Measurements from ENCODE around the gene ITPRIPL2.

ITPRIPL2 gene

DNA sequence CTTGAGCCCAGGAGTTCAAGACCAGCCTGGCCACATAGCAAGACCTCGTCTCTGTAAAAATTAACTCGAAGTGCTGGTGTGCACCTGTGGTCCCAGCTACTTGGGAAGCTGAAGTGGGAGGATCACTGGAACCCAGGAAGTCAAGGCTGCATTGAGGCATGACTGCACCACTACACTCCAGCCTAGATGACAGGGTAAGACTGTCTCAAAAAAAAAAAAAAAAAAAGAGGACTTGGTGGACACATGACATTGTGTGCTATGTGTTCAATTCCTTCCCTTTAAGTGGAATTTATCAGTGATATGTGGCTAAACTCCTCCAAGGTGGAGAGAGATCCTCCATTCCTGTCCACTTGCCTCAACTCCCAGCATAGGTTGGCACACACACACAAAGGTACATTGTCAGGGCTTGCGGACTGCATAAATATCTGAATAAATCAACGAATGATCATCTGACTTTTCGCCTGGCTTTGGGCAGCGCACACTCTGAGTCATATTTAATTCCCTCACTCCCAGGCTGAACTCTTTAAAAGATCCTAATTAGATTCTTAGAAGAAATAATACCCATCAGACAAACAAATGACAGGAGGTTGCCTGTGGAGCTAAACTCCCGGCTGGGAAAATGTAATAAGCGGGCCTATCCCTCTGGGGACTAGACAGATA is 29.3 kb downstream of the ITPRIPL2 start:
- no peak for DNase-seq (ENCODE audit: low read depth)

- no peak for DNase-seq (ENCODE audit: low read depth)
Measured at GRCh38 chr16:19143599-19143956, 29.8 kb downstream of the ITPRIPL2 start.

- no peak for DNase-seq (ENCODE audit: low read depth)
Measured at GRCh38 chr16:19145010-19145409, 31.2 kb downstream of the ITPRIPL2 start.

DNA sequence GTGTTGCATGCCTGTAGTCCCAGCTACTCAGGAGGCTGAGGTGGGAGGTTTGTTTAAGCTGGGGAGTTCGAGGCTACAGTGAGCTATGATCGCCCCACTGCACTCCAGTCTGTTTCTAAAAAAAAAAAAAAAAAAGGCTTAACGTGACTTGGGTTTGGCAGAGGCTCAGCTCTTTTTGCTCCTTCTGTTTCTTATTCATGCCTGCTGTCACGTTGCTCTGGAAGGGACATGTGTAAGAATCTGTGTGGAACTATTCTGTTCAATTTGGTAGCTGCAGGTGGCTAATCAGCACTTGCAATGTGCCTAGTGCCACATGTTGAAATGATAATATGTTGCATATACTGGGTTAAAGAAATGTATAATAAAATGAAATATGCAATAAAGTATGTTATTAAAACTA is 33.4 kb downstream of the ITPRIPL2 start:
- DNase-seq (ENCODE audit: low read depth): no peak

DNA sequence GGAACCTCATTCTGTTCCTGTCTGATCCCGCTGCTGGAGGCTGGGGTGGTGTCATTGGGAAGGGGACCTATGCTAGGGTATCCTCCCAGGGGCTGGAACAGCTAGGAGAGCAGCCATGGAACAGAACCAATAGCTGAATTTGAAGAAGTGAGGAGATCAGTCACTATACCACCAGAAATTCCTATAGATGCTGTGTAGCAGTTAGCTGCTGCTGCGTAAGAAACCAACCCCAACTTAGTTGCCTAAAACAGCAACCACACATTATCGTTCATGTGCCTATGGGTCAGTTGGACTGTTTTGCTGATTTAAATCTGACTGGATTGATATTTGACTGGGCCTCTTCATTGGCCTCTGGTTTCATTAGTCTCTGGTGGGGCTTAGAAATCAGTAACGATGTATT is 33.9 kb downstream of the ITPRIPL2 start:
- DNase-seq (ENCODE audit: low read depth): no peak

- DNase-seq (ENCODE audit: low read depth): no peak
Measured at GRCh38 chr16:19148189-19148588, 34.4 kb downstream of the ITPRIPL2 start.

DNA sequence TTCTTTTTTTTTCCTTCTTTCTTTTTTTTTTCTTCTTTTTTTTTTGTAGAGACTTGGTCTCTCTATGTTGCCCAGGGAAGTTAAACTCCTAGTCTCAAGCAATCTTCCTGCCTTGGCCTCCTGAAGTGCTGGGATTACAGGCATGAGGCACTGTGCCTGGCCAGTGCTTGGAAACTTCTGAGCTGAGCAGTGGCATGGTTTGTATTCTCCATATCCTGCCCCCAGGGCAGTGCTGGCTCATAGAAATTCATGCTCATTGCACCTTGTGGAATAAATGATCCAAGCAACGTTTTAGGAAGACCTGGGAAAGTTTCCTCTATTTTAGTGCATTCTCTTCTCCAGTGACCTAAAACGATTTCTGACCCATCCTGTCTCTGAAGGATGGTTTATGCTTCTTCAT is 37.5 kb downstream of the ITPRIPL2 start:
- no peak for DNase-seq (ENCODE audit: low read depth)

- no peak for DNase-seq (ENCODE audit: low read depth)
Measured at GRCh38 chr16:19152042-19152441, 38.3 kb downstream of the ITPRIPL2 start.

GRCh38 chr16:19153876-19154275 is 40.1 kb downstream of the ITPRIPL2 start:
- DNase-seq (ENCODE audit: low read depth): no peak

DNA sequence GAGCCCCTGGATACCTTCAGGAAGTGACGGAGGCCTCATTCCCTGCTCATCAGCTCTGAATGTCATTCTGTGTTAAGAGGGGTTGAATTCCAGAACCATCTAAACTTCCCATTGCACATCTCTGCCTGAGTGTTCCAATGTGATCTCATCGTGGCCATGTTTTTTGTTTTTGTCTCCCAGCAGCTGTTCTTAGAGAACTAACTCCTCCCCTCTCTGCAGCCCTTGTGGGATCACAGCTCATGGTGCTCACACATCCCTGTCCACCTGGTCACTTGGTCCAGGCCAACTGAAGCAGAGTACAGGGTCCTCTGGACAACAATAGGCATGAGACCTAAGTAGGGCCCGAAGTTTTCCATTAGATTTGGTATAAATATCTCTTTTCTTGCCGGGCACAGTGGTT is 48.3 kb downstream of the ITPRIPL2 start:
- no peak for DNase-seq (ENCODE audit: low read depth)

DNA sequence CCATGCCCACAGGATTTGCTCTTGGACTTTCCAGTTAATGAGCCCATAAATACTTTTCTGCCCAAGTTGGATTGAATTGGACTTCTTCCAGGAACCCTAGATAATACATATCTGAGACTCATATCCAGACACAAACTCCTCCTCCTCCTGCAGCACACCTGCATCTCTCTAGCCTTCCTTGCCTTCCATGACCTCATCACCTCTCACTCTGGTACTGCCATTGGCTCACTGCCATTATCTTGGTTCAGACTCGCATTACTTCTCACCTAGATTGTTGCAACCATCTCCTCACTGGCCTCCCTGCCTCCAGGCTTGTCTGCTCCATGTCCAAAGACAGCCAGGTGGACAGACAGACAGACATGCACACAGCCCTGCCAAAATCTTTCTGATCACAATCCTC is 49.5 kb downstream of the ITPRIPL2 start:
- no peak for DNase-seq (ENCODE audit: low read depth)

DNA sequence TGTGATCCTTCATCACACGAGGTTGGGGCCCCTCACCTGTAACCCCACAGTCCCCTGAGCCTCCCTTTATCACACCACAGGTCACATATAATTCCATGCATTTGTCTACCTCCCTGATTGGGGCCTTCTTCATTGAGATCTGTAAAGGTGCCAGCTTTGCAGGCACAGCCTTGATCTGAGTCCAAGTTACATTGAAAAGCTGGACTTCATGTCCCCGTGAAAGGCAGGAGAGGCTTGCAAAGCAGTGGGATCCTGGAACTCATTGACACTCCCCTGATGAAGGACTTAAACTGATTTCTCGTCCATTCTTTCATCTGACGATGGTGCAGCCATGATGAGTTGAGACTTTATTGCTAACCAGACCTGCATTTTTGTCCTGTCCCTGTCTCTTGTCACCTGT is 50.5 kb downstream of the ITPRIPL2 start:
- DNase-seq (ENCODE audit: low read depth): no peak

DNA sequence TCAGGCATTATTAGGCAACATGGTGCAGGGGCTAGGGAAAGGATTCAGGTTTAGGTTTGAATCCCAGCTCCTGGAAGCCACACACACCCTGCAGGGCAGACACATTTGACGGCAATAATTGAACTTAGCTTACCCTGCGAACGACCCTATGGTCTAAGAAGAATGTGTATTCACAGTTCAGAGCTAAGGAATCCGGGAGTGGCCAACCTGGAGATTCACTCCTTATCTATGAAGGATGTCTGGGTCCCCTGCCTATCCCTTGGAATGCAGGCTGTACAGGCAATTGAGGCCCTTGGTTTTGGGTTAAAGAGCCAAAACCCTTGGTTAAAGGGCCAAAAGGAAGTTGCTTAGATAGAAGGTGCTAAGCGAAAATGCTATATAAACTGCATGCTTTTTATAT is 51.3 kb downstream of the ITPRIPL2 start:
- DNase-seq (ENCODE audit: low read depth): no peak

- no peak for DNase-seq (ENCODE audit: low read depth)
Measured at GRCh38 chr16:19166500-19166899, 52.7 kb downstream of the ITPRIPL2 start.

DNA sequence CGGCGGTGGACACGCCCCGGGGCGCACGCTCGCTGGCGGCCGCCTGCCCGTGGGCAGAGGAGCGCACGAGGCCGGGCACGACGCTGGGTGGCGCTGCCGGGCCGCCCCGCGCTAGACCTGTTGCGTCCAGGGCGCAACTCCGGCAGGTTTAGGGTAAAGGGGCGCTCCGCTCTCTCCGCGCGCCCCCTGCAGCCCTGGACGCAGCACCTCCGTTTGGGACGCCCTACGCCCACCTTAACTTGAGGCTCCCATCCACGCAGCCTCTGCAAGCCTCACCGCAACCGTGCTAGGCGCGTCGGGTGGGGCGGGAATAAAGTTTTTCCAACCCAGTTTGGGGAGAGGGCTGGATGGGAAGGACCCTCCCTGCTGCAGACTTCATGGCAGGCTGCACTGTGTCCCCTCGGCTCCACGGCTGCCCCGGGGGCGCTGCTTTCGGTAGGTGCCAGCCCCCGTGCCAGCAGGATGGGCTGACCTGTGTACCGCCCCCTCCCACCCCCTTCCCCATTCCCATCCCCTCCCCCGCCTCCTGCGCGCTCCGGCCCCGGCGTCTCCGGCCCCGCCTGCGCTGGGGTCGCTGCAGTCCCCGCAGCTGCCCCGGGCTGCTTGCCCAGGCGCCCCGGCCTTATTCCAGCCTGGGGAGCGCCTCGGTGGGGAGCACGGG is 54.1 kb downstream of the ITPRIPL2 start, which contains the start of gene SYT17:
Gene SYT17, plus strand, starts transcription at position 531 of the 661 bp plus-strand sequence. CDS start 407 bp downstream, outside the sequence.
- no peak for DNase-seq (ENCODE audit: low read depth)

- no peak for DNase-seq (ENCODE audit: low read depth)
Measured at GRCh38 chr16:19168371-19169081, 54.8 kb downstream of the ITPRIPL2 start.

DNA sequence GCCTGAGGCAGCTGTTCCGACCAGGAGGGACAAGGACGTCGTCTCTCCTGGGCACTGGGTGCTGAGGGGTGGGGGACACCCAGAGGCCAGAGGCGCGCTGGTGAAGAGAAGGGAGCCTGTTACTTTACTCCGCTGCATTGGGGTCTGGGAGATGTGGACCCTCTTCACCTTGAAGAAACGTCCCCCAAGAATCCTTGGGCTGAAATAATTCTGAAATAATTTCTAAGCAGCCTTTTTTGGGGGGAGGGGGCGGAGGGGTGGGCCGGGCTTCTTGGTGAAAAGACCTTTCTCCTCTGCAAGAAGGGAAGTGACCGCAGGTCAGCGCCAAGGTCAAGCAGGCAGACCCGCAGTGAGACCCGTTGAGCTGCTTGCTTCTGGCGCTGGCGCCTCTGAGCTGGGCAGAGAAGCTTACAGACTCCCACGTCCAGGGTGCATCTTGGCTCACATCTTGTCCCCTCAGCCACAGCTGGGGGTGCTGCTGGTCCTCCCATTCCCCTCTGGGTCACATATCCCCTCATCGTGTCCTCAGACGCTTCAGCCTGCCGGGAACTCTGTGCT is 55.4 kb downstream of the ITPRIPL2 start:
- DNase-seq (ENCODE audit: low read depth): no peak

DNA sequence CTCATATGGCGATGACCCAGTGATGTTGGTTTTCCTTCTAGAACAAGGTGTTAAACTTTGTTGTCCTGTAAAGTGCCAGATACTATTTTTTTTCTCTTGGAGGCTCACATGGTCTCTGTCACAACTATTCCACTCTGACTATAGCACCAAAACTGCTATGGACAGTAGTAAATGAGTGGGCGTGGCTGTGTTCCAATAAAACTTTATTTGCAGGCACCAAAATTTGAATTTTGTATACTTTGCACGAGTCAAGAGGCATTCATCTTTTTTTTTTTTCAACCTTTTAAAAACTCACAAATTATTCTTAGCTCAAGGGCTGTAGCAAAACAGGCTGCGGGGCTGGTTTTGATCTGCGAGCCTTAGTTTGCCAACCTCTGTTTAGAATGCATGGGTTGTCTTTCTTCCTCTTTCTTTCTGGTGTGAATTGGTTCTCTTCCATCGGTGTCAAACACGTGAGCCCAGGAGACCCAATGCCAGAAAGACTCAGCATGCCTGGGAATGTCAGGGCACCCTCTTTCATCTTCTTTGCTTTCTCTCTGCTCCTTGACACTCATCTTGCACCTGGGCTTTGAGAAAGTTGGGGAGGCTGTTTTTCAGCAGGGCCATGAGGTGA is 56.4 kb downstream of the ITPRIPL2 start:
- no peak for DNase-seq (ENCODE audit: low read depth)
